ENCODE data around the gene CEMIP.
"Not testable (repeated sequence)": the region's sequence is repeated elsewhere in the genome, so short reads cannot be mapped to it uniquely, and the experiment has no call there.

Gene CEMIP

DNA sequence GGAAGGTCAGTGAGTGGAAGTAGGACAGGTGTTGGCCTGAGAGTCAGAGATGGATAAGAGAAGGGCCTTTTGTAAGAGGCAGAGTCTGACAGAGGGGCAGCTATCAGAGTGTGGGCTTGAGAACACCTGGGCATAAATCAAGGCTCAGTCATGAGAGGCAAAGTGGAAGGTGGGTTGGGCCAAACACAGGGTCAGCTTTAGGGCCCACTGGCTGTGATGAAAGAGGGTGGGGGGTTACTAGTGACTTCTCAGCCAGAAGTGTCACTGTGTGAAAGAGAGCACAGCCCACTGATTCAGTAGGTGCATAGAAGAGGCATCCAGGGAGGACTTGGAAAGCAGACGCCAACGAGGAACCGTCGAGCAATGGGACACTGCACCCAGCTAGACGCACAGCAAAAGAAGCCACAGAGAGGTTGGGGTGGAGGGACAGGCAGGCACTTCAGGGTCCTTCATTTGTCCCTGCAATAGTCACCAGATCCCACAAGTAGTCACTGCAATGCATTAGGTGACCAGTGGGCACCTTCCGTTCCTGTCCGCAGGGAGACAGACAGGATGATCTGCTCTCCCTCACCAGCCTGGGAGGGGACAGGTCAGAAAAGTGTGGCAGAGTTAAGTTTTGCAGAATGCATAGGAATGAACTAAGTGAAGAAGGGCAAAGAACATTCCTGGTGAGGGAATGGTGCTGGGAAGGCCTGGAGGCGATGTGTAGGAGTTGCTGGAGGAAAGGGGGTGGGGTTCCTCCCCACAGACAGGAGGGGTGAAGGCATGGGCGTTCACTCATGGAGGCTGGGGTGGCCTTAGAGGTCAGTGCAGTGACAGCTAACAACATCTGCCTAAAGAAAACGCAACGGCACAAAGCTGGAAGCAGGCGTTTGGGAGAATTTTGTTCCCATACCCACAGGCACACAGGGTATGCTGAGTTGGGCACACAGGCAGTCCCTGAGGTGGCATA, 174.1 kb downstream of the CEMIP start:
- no peak for DNase-seq (ENCODE audit: low spot score)

DNA sequence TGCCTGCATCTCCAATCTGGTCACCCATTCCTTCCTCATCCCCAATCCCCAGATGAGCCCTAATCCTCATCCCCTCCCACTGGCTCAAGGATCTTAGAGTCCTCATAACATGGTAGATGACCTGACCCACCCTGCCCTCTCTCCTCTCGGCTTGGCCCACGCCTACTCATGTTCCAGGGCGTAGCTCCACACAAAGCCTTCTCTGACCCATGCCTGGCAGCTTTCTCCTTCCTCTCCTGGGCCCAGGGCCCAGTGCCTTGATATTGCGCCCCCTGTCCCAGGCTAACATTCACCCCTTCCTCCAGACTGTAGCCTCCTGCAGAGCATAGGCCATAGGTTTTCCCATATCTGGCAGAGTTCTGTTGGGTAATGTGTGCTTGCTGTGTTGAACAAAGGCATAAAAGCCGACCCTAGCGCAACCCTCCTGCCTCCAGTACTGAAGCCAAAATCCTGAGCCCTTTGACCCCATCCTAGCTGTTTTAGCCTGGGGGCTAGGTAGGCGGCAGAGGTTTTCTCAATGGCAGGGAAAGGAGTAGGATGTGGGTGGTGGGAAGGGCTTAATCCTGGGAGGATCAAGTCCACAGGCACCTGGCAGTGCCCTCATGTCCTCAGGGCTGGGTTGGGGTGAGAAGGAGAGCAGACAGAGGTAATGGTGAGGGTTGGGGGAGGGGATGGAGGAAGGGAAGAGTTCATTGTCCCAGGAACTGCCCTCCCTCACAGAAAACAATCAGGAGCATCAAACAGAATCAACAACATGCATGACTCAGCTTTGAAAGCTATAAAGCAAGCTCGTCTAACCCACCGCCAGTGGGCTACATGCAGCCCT, 175.0 kb downstream of the CEMIP start:
- no peak for DNase-seq (ENCODE audit: low spot score)

DNA sequence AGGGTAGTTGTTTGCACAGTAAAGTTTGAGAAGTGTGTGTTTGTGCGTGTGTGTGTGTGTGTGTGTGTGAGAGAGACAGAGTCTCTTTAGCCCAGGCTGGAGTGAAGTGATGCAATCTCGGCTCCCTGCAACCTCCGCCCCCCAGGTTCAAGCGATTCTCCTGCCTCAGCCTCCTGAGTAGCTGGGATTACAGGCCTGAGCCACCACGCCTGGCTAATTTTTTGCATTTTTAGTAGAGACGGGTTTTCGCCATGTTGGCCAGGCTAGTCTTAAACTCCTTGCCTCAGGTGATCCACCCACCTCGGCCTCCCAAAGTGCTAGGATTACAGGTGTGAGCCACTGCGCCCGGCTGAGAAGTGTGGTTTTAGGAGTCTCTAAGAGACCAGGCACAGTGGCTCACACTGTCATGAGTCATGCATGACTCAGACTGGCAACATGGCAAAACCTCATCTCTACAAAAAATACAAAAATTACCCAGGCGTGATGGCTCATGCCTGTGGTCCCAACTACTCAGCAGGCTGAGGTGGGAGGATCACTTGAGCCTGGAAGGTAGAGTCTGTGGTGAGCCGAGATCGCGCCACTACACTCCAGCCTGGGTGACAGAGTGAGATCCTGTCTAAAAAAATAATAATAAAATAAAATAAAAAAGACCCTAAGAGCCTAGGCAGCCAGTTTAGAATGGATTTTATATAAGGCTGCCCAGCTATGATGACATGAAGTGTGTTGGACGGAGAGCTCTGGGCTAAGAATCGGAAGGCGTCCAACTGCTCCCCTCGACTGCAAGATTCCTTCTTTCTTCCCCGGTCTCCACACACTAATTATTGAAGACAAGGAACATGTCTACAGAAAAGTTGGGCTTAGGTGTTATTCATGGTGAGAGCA, 176.6 kb downstream of the CEMIP start:
- peak; percentile 49 for DNase-seq (ENCODE audit: low spot score)

DNA sequence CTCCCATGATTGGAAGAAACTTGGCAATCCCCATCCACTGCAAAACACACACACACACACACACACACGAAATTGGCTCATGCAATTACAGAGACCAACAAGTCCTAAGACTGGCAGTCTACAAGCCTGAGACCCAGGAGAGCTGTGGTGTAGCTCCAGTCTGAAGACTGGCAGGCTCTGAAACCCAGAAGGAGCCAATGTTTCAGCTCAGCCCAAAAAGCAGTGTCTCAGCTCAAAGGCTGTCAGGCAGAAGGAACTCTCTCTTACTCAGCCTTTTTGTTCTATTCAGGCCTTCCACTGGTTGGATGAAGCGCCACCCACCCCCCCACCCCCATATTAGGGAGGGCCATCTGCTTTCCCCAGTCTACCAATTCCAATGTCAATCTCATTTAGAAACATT, 178.4 kb downstream of the CEMIP start:
- no peak for DNase-seq (ENCODE audit: low spot score)

DNA sequence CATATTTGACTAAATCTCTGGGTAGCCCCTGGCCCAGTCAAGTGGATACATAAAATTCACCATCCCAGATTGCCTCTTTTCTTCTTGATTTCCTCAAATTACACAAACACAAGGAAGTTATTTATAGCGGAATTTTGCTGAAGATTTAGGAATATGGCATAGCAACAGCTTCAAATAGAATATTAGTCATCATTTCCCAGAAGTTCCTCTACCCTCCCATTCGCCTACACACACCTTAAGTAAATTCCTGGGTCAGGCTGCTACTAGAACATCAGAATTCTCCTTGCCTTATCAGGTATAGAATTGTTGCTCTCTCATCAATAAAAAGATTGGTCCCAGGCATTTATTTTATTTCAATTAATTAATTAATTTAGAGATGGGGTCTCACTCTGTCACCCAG, 178.8 kb downstream of the CEMIP start:
- no peak for DNase-seq (ENCODE audit: low spot score)

DNA sequence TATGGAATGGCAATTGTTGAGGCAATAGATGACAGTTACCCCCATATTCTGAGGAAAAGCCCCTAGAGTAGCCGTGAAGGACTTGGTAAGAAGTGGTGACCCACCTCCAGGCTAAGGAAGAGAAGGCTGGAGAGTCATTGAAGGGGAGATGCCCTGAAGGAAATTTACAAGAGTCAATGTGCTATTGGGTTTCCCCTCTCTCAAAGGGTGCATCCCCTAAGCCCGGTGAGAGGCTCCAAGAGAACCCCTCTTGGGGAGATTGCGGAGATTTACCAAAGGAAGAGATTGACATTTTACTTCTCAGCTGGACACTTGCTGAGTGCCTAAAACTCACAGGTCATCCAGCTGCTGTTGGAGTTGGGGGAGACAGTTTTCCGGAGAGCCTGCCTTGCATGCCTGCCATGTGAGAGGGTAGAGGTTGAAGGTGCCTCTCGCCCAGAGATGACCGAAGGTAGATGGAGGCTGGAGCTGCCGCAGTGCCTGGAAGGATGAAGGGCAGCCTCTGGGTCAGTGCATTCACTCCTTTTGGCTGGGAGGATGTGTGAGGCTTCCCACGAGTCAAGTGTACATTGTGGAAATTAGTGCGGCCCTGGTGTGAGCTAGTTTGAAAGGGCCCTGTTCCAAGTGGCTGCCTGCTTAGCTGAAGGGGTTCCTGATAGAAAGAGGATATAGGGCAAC, 179.8 kb downstream of the CEMIP start:
- no peak for DNase-seq (ENCODE audit: low spot score)

DNA sequence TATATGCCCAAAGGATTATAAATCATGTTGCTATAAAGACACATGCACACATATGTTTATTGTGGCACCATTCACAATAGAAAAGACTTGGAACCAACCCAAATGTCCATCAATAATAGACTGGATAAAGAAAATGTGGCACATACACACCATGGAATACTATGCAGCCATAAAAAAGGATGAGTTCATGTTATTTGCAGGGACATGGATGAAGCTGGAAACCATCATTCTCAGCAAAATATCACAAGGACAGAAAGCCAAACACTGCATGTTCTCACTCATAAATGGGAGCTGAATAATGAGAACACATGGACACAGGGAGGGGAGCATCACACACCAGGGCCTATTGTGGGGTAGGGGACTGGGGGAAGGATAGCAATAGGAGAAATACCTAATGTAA, 186.3 kb downstream of the CEMIP start:
- not testable (repeated sequence) for DNase-seq (ENCODE audit: low spot score)

DNA sequence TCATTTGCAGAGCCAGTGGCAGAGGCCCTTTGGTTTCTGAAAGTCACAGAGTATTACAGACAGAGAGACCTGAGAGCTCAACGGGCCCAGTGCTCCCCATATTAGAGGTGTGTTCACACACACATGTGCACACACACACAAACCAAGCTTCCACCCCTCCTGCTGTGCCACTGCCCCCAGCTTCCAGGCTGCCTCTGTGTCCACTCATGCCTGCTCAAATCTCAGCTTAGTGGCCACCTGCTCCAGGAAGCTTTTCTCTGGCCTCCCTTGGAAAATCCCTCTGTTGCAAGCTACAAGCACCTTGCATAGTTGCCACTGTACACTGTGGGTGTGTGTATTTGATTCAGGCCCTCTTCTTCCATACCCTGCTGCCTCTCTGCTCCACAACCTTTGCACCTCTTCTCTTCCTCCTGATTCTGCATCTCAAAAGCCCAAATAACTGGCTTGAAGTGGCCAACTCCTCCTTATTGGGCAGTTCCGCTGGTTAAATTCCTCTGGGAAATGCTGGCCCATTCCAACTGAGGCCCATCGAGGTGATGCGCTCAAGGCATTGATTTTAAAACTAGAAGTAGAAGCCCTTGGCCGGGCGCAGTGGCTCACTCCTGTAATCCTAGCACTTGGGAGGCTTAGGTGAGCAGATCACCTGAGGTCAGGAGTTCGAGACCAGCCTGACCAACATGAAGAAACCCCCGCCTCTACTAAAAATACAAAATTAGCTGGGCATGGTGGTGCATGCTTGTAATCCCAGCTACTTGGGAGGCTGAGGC, 187.4 kb downstream of the CEMIP start:
- no peak for DNase-seq (ENCODE audit: low spot score)

DNA sequence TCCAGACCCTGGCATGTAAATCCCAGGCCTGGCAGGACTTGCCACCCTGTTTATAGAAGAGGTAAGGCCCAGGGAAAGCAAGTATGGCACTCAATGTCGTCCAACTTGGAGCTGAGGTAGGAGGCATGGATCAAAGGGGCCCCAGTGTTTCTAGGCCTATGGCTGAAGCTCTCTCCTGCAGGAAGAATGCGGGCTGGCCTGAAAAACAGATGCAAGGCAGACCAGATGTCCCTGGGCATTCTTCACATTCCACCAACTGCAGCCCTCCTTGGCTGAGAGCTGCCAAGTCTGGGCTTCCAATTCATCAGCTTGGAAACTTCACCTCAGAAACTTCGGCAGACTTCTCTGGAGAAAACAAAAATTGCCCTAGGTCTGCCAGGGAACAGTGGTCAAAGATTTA, 188.3 kb downstream of the CEMIP start:
- peak; percentile 79 for DNase-seq (ENCODE audit: low spot score)

DNA sequence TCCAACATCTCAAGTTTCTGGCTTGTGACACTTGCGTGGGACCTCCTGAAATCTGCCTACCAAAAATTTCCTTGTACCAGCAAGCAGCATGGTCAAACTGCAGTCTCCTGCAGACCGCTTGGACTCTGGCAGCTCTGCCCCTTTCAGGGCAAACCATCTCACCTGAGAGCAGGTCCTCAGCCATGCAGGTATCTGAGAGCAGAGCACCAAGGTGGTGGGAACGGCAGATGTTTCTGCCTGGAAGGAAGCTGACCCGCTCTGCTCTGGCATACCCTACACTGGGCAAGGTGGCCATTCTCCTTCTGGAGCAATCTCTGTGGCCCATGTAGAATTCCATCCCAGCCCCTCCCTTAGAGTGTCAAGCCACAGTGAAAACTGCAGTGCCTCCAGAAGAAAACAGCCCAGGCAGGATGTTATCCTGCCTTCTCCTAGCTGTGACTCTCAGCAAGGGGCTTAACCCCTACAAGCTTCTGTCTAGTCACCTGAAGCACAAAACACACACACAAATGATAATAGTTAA, 188.9 kb downstream of the CEMIP start:
- DNase-seq (ENCODE audit: low spot score), result no peak

DNA sequence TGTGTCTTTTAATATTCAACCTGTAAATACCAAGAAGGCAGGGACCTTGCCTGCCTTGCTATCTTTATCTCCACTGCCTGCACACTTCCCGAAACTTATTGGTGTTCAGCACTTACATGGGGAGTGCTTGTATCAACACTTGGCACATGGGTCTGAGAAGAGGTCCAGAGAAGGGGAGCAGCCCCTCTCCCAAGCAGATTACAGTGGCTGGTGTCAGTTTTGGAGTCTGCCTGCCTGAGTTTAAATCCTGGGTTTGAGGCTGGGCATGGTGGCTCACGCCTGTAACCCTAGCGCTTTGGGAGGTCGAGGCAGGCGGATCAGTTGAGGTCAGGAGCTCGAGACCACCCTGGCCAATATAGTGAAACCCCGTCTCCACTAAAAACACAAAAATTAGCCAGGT, 190.1 kb downstream of the CEMIP start:
- no peak for DNase-seq (ENCODE audit: low spot score)

DNA sequence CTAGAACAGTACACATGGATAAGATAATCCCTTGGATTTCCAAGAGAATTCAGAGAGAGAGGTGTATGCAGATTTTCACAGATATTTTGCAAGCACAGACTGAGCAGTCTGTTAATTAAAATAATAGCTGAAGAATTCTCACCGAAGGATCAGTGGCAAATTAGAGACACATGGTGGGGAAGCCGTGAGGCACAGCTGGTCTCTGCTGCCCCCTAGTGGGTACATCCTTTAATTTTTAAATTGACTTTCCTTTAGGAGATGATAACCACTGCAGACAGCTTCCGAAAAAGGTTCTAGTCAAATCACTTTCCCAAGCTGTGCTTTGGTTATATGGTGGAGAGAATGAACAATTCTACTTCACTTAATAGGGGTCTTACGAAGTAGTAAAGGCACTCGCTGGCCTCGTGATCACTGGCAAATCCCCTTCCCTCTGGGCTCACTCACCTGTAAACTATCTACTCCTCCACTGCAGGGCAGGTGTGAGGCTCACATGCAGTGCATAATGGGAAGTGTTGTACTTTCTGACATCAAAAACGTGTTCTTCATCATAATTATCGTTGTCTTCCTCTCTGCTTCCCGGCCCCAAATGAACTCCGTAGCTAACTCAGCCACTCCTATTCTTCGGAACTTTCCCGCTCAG, 191.0 kb downstream of the CEMIP start:
- peak; percentile 49 for DNase-seq (ENCODE audit: low spot score)

DNA sequence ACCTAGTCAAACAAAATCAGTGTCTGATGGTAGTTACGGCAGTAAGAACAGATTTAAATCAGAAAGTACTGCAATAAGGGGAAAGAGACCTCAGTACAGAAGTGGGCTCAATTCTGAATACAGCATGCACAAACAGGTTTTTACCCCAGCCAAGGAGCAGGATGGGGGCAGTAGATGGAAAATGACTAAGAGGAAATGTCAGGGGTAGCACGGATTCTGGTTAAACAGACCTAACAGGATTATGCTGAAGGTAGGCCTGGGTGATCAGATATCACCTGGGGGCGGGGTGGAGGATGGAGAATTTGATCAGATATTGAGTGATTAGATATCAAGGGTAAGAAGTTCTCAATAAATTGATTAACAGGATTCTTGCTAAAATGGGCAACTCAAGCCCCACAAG, 191.5 kb downstream of the CEMIP start:
- no peak for DNase-seq (ENCODE audit: low spot score)

DNA sequence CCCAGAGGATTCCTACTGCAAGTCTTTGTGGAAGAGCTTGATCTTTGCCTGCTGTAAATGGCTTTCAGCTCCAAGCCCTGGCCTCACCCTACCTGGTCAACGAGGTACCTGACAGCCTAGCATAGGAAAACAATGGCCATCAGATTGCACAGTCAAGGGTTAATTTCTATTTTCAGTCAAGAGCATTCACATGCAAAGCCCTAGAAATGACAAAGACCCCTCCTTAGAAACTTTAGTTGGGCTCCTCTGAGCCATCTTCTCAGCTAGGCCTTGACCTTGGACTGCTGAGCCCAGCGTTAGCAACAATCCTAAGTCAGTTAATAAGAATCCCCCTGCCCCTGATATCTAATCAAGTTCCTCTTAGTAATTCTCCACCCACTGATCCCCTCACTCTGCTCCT, 192.0 kb downstream of the CEMIP start:
- DNase-seq (ENCODE audit: low spot score), result no peak

DNA sequence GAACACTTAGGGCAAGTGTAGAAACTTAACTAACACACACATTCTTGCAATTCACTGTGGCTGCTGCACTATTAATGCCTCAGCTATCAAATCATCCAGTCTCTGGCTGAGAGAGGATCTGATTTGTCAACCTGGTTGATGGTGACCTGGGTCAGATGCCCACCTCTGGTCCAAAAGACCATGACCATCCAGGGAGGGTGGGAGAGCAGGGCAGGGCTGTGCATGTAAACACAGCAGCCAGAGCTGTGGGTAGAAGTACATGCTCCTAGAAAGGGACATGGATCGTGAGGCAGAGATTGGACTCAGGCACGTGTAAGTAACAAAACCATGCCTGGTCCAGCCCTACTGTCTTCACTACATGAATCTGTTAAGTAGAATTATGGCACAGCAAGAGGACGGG, 193.1 kb downstream of the CEMIP start:
- no peak for DNase-seq (ENCODE audit: low spot score)

DNA sequence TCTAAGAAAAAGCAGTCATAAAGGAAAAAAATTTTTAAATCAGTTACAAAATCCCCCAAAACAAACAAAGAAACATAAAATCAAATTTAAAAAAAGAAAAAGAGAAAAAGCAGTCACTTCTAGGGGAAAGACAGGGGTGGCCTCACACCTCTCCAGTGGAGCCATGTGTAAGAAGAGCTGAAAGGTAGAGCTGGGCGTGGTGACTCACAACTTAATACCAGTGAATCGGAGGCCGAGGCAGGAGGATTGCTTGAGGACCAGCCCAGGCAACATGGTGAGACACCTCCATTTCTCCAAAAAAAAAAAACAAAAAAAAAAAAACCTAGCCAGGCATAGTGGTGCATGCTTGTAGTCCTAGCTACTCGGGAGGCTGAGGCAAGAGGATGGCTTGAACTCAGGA, 195.7 kb downstream of the CEMIP start:
- no peak for DNase-seq (ENCODE audit: low spot score)

DNA sequence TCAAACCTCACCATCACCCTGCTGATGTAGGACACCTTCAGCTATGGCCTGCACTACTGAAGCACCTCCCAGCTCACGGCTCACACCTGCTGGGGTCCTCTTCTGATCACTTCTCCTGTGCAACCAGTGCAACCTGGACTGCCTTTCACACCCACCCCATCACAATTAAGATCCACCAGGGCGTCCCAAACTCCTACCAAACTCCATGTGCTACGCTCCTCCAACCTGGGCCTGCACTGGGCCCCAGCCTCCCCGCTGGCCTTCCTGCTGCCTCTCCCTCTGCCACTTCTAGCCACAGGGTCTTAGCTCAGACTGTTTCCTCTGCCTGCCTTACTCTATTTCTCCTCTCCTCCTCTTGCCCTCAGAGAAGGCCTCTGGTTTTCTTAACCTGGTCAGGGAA, 197.7 kb downstream of the CEMIP start:
- DNase-seq (ENCODE audit: low spot score), result no peak

DNA sequence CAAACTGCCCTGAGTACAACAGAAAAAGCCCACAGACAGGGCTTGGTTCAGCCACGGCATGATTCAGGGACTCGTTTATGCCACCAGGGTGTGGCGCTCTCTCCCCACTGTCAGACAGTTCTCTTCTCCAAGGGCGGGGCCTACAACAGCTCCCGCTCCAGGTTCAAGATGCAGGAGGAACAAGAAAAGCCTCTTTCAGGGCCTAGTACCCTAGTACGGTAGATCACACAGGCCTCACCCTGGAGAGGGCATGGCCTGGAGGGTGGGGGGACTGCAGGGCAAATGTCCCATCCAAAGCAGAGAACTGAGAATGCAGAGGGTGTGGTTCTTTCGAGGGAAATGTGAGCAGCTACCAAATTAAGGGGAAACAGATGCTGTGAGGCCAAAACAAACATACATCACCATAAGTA, 198.5 kb downstream of the CEMIP start:
- DNase-seq (ENCODE audit: low spot score), result peak; percentile 29

DNA sequence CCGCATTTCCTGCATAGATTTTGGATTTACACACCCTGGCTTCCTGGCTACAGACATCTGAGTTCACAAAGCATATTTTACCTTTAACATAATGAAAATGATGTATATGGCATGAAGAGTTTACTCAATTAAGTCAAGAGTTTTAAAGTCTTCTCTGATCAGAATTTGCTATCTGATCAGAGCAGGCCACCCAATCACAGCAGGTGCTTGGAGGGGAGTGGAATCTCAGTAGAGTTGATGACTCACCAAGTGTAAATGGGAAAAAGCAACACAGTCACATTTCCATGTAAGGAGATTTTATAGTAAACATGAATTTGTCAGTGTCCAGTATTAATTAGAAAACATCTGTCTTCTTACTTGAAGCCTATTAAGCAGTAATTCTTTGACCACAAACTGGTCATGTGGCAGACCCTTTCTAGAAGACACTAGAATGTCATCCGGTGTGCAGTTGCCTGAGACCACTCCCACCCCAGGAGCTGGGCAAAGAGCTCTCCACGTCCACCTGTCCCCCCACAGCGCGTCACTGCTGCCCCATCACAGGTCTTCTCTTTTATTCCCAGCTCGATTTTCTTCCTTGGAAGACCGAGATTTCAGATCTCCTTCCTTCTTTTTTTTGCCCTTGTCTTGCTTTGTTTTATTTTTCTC, 199.6 kb downstream of the CEMIP start:
- DNase-seq (ENCODE audit: low spot score), result no peak
